Lower leg skin (tissue), 3 donors: ENCODE results near the gene CD274.

ENCODE experiments used
- POLR2A ChIP-seq, 2 donors: fragments of 450-650 bp; IDR thresholded peaks; one replicate each; pipeline ENCODE4 v1.6.1; 2016 to 2017; ENCODE audit warnings: antibody characterized with exemption in 2 of 2, mild to moderate bottlenecking in 1 of 2, moderate library complexity in 1 of 2
- TF ChIP-seq, protein P1 (sequence below), 3 donors: fragments of 450-650 bp; IDR thresholded peaks; one replicate each; pipeline ENCODE4 v1.5.1; 2016; ENCODE audit warnings: antibody characterized with exemption in 3 of 3, mild to moderate bottlenecking in 3 of 3, moderate library complexity in 2 of 3

DNA sequence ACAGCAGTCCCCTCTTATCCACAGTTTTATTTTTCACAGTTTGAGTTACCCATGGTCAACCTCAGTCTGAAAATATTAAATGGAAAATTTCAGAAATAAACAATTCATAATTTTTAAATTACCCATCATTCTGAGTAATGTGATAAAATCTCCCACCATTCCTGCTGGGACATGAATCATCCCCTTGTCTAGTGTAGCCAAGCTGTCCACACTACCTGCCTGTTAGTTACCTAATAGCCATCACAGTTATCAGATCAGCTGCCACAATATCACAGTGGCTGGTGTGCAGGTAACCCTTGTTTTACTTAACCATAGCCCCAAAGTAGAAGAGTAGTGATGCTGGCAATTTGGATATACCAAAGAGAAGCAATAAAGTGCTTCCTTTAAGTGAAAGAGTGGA, 23.3 kb upstream of the CD274 start:
- TF ChIP-seq, protein P1, sequence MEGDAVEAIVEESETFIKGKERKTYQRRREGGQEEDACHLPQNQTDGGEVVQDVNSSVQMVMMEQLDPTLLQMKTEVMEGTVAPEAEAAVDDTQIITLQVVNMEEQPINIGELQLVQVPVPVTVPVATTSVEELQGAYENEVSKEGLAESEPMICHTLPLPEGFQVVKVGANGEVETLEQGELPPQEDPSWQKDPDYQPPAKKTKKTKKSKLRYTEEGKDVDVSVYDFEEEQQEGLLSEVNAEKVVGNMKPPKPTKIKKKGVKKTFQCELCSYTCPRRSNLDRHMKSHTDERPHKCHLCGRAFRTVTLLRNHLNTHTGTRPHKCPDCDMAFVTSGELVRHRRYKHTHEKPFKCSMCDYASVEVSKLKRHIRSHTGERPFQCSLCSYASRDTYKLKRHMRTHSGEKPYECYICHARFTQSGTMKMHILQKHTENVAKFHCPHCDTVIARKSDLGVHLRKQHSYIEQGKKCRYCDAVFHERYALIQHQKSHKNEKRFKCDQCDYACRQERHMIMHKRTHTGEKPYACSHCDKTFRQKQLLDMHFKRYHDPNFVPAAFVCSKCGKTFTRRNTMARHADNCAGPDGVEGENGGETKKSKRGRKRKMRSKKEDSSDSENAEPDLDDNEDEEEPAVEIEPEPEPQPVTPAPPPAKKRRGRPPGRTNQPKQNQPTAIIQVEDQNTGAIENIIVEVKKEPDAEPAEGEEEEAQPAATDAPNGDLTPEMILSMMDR (IDR thresholded peaks at IDR 0.05), result no peak
- TF ChIP-seq POLR2A (IDR thresholded peaks at IDR 0.05), result no peak
